GM12864 (cell line): ENCODE measurements around the gene KAZALD1.

ENCODE experiments used
- DNase-seq: peaks from one replicate; pipeline ENCODE4 v3.0.0-alpha.2; 2011; ENCODE audit warnings: low read depth
- H3K4me3 ChIP-seq: 2 replicates; pipeline ENCODE4 v1.5.1; 2011; ENCODE audit warnings: mild to moderate bottlenecking, low read depth, low read length, control low read depth
- TF ChIP-seq, protein P1 (sequence below): IDR thresholded peaks from 2 replicates; pipeline ENCODE4 v1.5.1; 2011; ENCODE audit warnings: low read depth, mild to moderate bottlenecking, moderate library complexity, low read length, control low read depth, inconsistent platforms; ENCODE audit errors: missing control alignments

KAZALD1 gene

DNA sequence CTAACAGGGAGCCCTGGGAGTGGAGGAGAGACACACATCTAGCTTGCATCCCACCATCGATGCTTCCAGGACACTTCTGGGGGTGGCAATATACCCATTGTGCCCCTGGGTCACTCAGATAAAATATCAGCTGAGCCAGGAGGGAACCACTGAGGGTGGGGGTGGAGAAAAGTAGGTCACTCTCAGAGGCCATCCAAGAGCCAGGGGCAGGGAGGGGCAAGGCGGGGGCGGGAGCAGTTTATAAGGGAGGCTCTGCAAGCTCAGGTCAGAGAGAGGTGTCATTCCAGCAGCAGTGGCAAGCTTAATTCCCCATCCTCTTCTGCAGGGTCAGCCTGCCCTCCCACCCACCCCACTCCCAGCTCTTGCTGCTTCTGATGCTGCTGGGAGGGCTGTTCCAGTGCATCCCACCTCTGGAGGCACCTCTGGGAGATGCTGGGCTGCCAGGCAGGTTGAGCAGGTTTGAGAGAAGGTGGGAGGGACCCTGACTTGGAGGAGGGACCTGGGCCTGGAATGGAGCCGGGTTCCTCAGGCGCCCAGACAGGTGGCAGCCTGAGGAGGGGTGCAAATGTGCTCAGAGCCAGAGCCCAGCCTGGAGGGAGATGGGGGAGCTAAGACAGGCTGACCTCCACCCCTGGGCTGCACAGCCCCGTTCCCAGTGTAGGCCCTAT lies 49.2 kb downstream of the KAZALD1 start:
- TF ChIP-seq, protein P1, sequence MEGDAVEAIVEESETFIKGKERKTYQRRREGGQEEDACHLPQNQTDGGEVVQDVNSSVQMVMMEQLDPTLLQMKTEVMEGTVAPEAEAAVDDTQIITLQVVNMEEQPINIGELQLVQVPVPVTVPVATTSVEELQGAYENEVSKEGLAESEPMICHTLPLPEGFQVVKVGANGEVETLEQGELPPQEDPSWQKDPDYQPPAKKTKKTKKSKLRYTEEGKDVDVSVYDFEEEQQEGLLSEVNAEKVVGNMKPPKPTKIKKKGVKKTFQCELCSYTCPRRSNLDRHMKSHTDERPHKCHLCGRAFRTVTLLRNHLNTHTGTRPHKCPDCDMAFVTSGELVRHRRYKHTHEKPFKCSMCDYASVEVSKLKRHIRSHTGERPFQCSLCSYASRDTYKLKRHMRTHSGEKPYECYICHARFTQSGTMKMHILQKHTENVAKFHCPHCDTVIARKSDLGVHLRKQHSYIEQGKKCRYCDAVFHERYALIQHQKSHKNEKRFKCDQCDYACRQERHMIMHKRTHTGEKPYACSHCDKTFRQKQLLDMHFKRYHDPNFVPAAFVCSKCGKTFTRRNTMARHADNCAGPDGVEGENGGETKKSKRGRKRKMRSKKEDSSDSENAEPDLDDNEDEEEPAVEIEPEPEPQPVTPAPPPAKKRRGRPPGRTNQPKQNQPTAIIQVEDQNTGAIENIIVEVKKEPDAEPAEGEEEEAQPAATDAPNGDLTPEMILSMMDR, result no peak
- H3K4me3 ChIP-seq, result no peak overlapping the region
- DNase-seq, result no peak

DNA sequence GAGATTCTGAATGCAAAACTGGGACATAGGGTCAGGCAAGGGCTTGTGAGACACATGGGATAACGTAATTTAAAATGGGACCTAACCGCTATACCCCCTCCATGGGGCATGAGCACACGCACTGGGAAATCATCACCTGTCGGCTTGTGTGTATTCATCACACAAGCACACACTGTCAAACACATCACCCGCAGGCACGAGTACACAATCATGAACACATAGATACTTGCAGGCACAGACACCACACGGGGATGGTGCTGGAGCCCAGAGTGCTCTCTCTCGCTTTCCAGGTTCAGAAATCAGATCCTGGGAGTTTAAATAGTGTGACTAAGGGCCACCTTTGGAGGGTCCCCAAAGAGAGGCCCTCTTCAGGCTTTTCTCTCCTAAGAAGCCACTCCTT lies 49.8 kb downstream of the KAZALD1 start:
- no peak overlapping the region for H3K4me3 ChIP-seq
- DNase-seq, result no peak
- TF ChIP-seq, protein P1, result no peak

DNA sequence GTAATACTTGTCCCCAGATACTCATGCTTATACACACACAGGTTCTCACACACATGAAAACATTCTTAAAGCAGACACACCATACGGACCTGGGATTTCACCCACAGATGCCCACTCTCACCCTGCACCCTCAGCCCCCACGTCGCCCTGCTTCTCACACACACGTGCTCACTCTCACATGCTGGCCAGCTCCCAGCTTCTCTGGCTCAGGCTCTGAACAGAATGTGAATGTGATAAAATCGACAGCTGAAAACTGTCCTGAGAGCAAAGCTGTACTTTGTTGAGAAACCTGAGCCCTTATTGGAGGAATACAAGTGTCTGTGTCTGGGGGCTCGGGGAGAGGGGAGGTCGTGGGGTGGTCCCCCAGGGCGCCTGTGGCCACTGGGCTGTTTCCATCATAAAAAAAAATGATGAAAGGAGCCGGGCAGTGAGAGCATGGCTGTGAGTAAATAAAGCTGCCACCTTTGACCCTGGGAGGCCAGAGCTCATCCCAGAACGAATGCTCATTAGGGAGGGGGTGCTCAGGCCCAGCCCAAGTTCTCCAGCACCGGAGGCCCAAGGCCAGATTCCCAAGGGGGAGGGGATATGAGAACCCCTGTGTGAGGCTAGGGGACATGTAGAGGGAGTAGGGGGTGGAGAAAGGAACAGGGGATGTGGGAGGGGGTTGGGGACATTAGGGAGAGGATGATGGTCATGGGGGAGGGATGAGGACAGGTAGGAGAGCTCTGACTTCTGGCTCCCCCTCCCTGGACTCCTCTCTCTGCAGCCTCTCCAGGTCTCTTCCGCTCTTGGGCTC lies 51.2 kb downstream of the KAZALD1 start:
- H3K4me3 ChIP-seq, result no peak overlapping the region
- TF ChIP-seq, protein P1, result no peak
- no peak for DNase-seq

DNA sequence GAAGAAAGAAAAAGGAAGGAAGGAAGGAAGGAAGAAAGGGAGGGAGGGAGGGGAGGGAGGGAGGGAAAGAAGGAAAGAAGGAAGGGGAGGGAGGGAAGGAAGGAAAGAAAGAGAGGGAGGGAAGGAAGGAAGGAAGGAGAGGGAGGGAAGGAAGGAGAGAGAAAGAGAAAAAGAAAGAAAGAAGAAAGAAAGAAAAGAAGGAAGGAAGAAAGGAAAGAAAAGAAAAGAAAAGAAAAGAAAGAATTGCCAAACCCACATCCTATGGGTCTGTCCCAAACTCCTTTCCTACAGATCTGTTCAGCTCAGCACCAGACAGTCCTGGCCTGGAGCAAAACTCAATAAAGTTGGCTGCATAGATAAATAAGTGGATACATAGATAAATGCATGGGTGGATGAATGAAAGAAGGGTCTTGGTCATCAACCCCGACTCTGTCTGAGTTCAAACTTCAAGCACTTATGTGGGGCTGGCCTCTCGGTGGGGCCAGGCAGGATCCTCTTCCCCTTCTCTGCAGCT lies 52.2 kb downstream of the KAZALD1 start:
- TF ChIP-seq, protein P1, result no peak

DNA sequence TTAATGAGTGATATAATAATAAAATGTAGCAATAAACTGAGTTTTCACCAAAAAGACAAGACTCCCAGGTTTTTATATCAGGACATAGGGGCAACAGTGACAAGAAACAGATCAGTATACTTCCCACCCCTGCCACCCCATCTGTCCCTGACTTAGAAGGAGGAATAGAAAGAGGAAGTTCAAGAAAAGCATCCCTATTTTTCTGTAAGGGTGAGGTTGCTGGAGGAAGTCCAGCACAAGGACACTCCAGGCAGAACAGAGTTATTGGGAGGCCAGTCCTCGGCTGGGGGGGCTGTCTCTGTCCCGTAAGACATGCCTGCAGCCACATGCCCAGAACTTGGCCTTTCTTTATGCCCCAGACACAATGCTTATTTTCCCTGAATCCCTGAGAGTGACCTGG lies 52.9 kb downstream of the KAZALD1 start:
- TF ChIP-seq, protein P1, result no peak
- no peak for DNase-seq
- H3K4me3 ChIP-seq, result no peak overlapping the region

More for the DNA sequence above, 52.2 kb downstream of the KAZALD1 start:
- no peak overlapping the region for H3K4me3 ChIP-seq
- DNase-seq, result no peak
